IMR-90 (cell line): ENCODE measurements around the gene TEAD1. TPM values are rescaled to one million over a fixed set of nuclear protein-coding genes. Genes with fewer than 3 reads are reported as not detected.
A peak's percentile ranks its signal among the peaks of the same experiment; 100 is the strongest.

Experiments used
- ATAC-seq: fragments of 200-7000 bp; cut with Tn5 transposase; 2 replicates; pipeline ENCODE4 v1.9.1; 2020; ENCODE audit warnings: low read depth, mild to moderate bottlenecking, moderate library complexity
- BruUV-seq: library from RNA; stranded (reverse); fragments of 400-500 nt; replicated peaks from 2 replicates; lab custom pipeline; 2021; lab: Mats Ljungman, UMichigan
- CTCF ChIA-PET: fragments of 300-600 bp; formaldehyde crosslinking; extraction: SDS; loops from one replicate; lab custom pipeline; 2021; ENCODE audit warnings: antibody characterized with exemption; lab: Yijun Ruan, JAX
- POLR2A ChIA-PET: fragments of 300-600 bp; sonication (Branson Sonifier 250); formaldehyde crosslinking; loops from one replicate; lab custom pipeline; 2022; ENCODE audit warnings: antibody characterized with exemption; ENCODE audit not compliant: unreplicated experiment; lab: Charles Lee
- DNase-seq: peaks from one replicate; pipeline ENCODE4 v3.0.0; 2013
- H2AFZ ChIP-seq: replicated peaks from 2 replicates; pipeline ENCODE3; 2013; ENCODE audit warnings: low read length, mild to moderate bottlenecking; ENCODE audit not compliant: poor library complexity
- H2AK5ac ChIP-seq: 2 replicates; pipeline ENCODE4 v1.6.1; 2013; ENCODE audit warnings: low read depth, low read length, inconsistent platforms
- H2AK9ac ChIP-seq: replicated peaks from 2 replicates; pipeline ENCODE3; 2013; ENCODE audit warnings: mild to moderate bottlenecking, low read depth, low read length, moderate library complexity; ENCODE audit not compliant: poor library complexity
- H2BK120ac ChIP-seq: 2 replicates; pipeline ENCODE4 v1.6.1; 2013; ENCODE audit warnings: low read depth, low read length, inconsistent platforms
- H2BK15ac ChIP-seq: 3 replicates; pipeline ENCODE4 v1.6.1; 2013; ENCODE audit warnings: low read depth, low read length, inconsistent platforms
- H2BK20ac ChIP-seq: 2 replicates; pipeline ENCODE4 v1.6.1; 2013; ENCODE audit warnings: low read depth, mild to moderate bottlenecking, inconsistent platforms, low read length, moderate library complexity
- H2BK5ac ChIP-seq: 2 replicates; pipeline ENCODE4 v1.6.1; 2013; ENCODE audit warnings: mild to moderate bottlenecking, low read depth, low read length, inconsistent platforms; ENCODE audit not compliant: poor library complexity, severe bottlenecking
- H3K14ac ChIP-seq: replicated peaks from 2 replicates; pipeline ENCODE4 v1.6.1; 2013; ENCODE audit warnings: low read depth, low read length, inconsistent platforms
- H3K18ac ChIP-seq: 2 replicates; pipeline ENCODE4 v1.6.1; 2013; ENCODE audit warnings: low read depth, low read length, control low read depth
- H3K23ac ChIP-seq: 2 replicates; pipeline ENCODE4 v1.6.1; 2013; ENCODE audit warnings: low read depth, low read length, inconsistent platforms
- H3K27ac ChIP-seq: 2 replicates; pipeline ENCODE4 v1.5.1; 2013; ENCODE audit warnings: mild to moderate bottlenecking, control low read depth, low read length; ENCODE audit not compliant: insufficient read depth
- H3K27me3 ChIP-seq: 2 replicates; pipeline ENCODE4 v1.6.1; 2013; ENCODE audit warnings: low read length; ENCODE audit not compliant: control insufficient read depth, insufficient read depth
- H3K36me3 ChIP-seq: 2 replicates; pipeline ENCODE4 v1.6.1; 2013; ENCODE audit warnings: low read length, mixed read lengths; ENCODE audit not compliant: control insufficient read depth, insufficient read depth
- H3K4ac ChIP-seq: 2 replicates; pipeline ENCODE4 v1.6.1; 2013; ENCODE audit warnings: low read depth, low read length, inconsistent platforms
- H3K4me1 ChIP-seq: 2 replicates; pipeline ENCODE4 v1.6.1; 2013; ENCODE audit warnings: low read length, mixed read lengths; ENCODE audit not compliant: control insufficient read depth, insufficient read depth
- H3K4me2 ChIP-seq: 2 replicates; pipeline ENCODE4 v1.6.1; 2013; ENCODE audit warnings: low read depth, mild to moderate bottlenecking, control low read depth, low read length, moderate library complexity
- H3K4me3 ChIP-seq: 2 replicates; pipeline ENCODE4 v1.5.1; 2013; ENCODE audit warnings: low read depth, mild to moderate bottlenecking, control low read depth, low read length, moderate library complexity; ENCODE audit not compliant: insufficient read depth
- H3K56ac ChIP-seq: 2 replicates; pipeline ENCODE4 v1.6.1; 2013; ENCODE audit warnings: low read length, inconsistent platforms; ENCODE audit not compliant: insufficient read depth; ENCODE audit errors: extremely low read depth
- H3K79me1 ChIP-seq, 2 experiments: 2 replicates each; pipeline ENCODE4 v1.6.1; 2013; ENCODE audit warnings: low read length in 2 of 2, inconsistent platforms in 1 of 2, low read depth in 1 of 2
- H3K9ac ChIP-seq: 2 replicates; pipeline ENCODE4 v1.6.1; 2013; ENCODE audit warnings: low read depth, low read length, control low read depth
- H3K9me1 ChIP-seq: 2 replicates; pipeline ENCODE4 v1.6.1; 2013; ENCODE audit warnings: low read length, inconsistent platforms; ENCODE audit not compliant: insufficient read depth
- H3K9me3 ChIP-seq: 2 replicates; pipeline ENCODE4 v1.6.1; 2013; ENCODE audit warnings: low read length; ENCODE audit not compliant: control insufficient read depth, insufficient read depth
- H4K20me1 ChIP-seq: 2 replicates; pipeline ENCODE4 v1.6.1; 2013; ENCODE audit warnings: low read length, inconsistent platforms; ENCODE audit not compliant: insufficient read depth
- H4K5ac ChIP-seq: 2 replicates; pipeline ENCODE4 v1.6.1; 2013; ENCODE audit warnings: mild to moderate bottlenecking, low read depth, low read length, control low read depth
- H4K8ac ChIP-seq, 2 experiments: 2 replicates each; pipeline ENCODE4 v1.6.1; 2013; ENCODE audit warnings: low read depth in 2 of 2, low read length in 2 of 2, control low read depth in 1 of 2, inconsistent platforms in 1 of 2
- H4K91ac ChIP-seq: 2 replicates; pipeline ENCODE4 v1.6.1; 2013; ENCODE audit warnings: low read depth, low read length, inconsistent platforms; ENCODE audit not compliant: insufficient read depth
- BHLHE40 ChIP-seq: fragments of 150-350 bp; IDR thresholded peaks from 2 replicates; pipeline ENCODE4 v1.6.1; 2016; ENCODE audit warnings: mild to moderate bottlenecking, low read depth, low read length
- RCOR1 ChIP-seq: IDR thresholded peaks from 2 replicates; pipeline ENCODE4 v1.6.1; 2012; ENCODE audit warnings: mild to moderate bottlenecking, low read length, improper control_type of control experiment; ENCODE audit not compliant: insufficient replicate concordance
- RFX5 ChIP-seq: IDR thresholded peaks from 2 replicates; pipeline ENCODE4 v1.8.0; 2012; ENCODE audit warnings: low read depth, mild to moderate bottlenecking, low read length, moderate library complexity
- WGBS, 2 experiments: methylation state at CpG; one replicate each; pipeline versions ENCODE4 v1.1.5 to v1.1.7; 2013; ENCODE audit warnings: missing lambda C conversion rate in 2 of 2; ENCODE audit not compliant: insufficient read length in 1 of 2; ENCODE audit errors: extremely low coverage in 2 of 2; 5-methylcytosine and 5-hydroxymethylcytosine counted together
- dilution Hi-C: fragments of 300-500 bp; cut with HindIII; formaldehyde crosslinking; loops from one replicate; pipeline ENCODE4 v1.14.3; 2018; ENCODE audit warnings: low sequenced_read_pairs; ENCODE audit not compliant: unreplicated experiment
- in situ Hi-C: fragments of 300-500 bp; cut with MboI; formaldehyde crosslinking; loops from 3 replicates; pipeline ENCODE4 v1.14.3; 2019; ENCODE audit warnings: low sequenced_read_pairs, inconsistent platforms, mixed read lengths
- intact Hi-C: fragments of 100-400 bp; cut with micrococcal nuclease; formaldehyde crosslinking; loops from 2 replicates; pipeline ENCODE4 v1.10.0; 2022
- polyA plus RNA-seq, 3 experiments: library from polyadenylated mRNA; depleted of rRNA; stranded (reverse); fragments of >200 nt; gene quantifications; 2 replicates each; pipeline ENCODE4 v1.2.3, GENCODE V29; 2012; ENCODE audit warnings: low replicate concordance in 1 of 3
- total RNA-seq: library from RNA; depleted of rRNA; stranded (reverse); fragments of >200 nt; gene quantifications from 2 replicates; pipeline ENCODE4 v1.2.3, GENCODE V29; 2012

The TEAD1 gene
- total and polyA plus RNA-seq, 2 of the 4 experiments (the other 2 are of a cell fraction): 51.8 to 69.2 TPM

DNA sequence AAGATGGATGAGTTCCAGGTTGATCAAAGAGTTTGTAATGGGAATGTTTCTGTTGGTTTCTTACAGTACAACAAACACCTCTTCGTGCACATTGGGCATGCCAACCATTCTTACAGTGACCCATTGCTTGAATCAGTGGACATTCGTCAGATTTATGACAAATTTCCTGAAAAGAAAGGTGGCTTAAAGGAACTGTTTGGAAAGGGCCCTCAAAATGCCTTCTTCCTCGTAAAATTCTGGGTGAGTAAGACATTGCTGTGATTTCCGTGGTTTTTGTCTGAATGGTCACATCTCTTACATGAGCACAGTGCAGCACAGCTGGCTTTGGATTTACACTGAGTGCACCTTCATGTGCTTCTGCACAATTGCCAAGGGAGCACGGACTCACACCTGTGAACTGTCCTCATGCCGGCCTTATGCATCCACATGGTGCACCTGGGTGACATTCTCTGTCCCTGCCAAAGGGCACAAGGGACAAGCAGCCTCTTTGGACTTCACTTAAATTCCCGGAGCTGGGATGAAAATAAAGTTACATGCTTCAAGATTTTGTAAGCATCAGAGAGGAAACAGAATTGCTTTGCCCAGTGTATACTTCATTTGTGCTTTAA, 227.8 kb downstream of the TEAD1 start:
- Histone ChIP-seq H3K9ac (no peak overlapping the region), H3K56ac (no peak overlapping the region), H2BK5ac (peak overlapping the region; percentile 42), H2AK5ac (peak overlapping the region; percentile 47; the same call in 1 of the 2 replicates), H3K9me1 (peaks cover 40% of the 10 kb centered on the region), H3K36me3 (peaks cover 36% of the 10 kb centered on the region), H3K27me3 (no peaks in the 10 kb centered on the region), H2BK120ac (0 out of 2 replicates have a peak overlapping the region, but pooled peaks have one; percentile 3), H3K4ac (peak overlapping the region; percentile 41; the same call in 1 of the 2 replicates), H4K8ac (peak overlapping the region in 1 of 2 experiments; percentile 14; a peak in 1 of 4 replicates), H2AFZ (no peak overlapping the region), H3K4me3 (no peak overlapping the region), H3K79me1 (peaks cover 35 to 85% of the 10 kb centered on the region in 2 experiments), H2BK15ac (no peak overlapping the region), H3K9me3 (no peaks in the 10 kb centered on the region), H3K23ac (peak overlapping the region; percentile 46; the same call in 1 of the 2 replicates), H4K5ac (no peak overlapping the region), H3K18ac (no peak overlapping the region), H2AK9ac (no peak overlapping the region), H3K14ac (no peak overlapping the region; the same call in 1 of the 2 replicates), H3K27ac (no peak overlapping the region), H3K4me2 (no peak overlapping the region), H2BK20ac (peak overlapping the region; percentile 1; the same call in 1 of the 2 replicates), H3K4me1 (peaks cover 22% of the 10 kb centered on the region), H4K20me1 (peaks cover 17% of the 10 kb centered on the region; the same call in 1 of the 2 replicates), H4K91ac (no peak overlapping the region; the same call in 1 of the 2 replicates)
- CTCF ChIA-PET: interaction anchor here (0.6 kb wide), 1 partner anchor 12 kb away, joined by 4 read pairs; no protein-coding TSS in a partner anchor
- no TSS peak for BruUV-seq
- DNase-seq (peak; percentile 61), ATAC-seq (peak; percentile 7; the same call in 1 of the 2 replicates)
- 73% methylated on average over 4 of the region's 7 CpGs; no CpG with 5 or more reads in 1 of the 2 experiments for WGBS, 2 experiments
- TF ChIP-seq BHLHE40: no peak
- TF ChIP-seq RFX5: no peak
- TF ChIP-seq RCOR1: peak; percentile 18
- in situ Hi-C loops: loop anchor here (10.0 kb wide), 2 partner anchors 367 to 487 kb away; no protein-coding TSS in a partner anchor
- intact Hi-C loops: no loop called here
- dilution Hi-C loops: no loop called here
- POLR2A ChIA-PET: no interaction called here
